ENCODE measurements around the gene AIFM2. TPM values are rescaled to one million over a fixed set of nuclear protein-coding genes. Genes with fewer than 3 reads are reported as not detected.
A peak's percentile ranks its signal among the peaks of the same experiment; 100 is the strongest.
"Not testable (repeated sequence)": the region's sequence is repeated elsewhere in the genome, so short reads cannot be mapped to it uniquely, and the experiment has no call there.

AIFM2 gene
- total RNA-seq = 10 to 100 TPM; 13.3 to 21.8 (median 17.2) TPM

GRCh38 chr10:70132098-70133029 is at the start of gene AIFM2:
Gene AIFM2 (minus strand): TSS chr10:70132825. CDS start chr10:70124084, 8,741 bp downstream.
- Histone ChIP-seq H3K4me1 (peaks cover 14 to 30% (median 24%) of the 10 kb centered on the region in 4 donors), H3K9me3 (no peaks in the 10 kb centered on the region), H3K27ac (replicated peaks in 1 of 4) (peak within 1 kb of the TSS; percentile 84 to 87 (median 86)), H3K27me3 (no peaks in the 10 kb centered on the region), H3K36me3 (peaks cover 0 to 14% (median 10%) of the 10 kb centered on the region in 4 donors), H3K4me3 (peak within 1 kb of the TSS; percentile 79 to 87 (median 82))
- no peak for TF ChIP-seq EP300 (IDR thresholded peaks at IDR 0.05)
- peak; percentile 68 to 78 for TF ChIP-seq POLR2AphosphoS5 (IDR thresholded peaks at IDR 0.05)
- TF ChIP-seq POLR2A (IDR thresholded peaks at IDR 0.05; ENCODE audit: low read depth) = peak; percentile 47
- TF ChIP-seq, protein P1, sequence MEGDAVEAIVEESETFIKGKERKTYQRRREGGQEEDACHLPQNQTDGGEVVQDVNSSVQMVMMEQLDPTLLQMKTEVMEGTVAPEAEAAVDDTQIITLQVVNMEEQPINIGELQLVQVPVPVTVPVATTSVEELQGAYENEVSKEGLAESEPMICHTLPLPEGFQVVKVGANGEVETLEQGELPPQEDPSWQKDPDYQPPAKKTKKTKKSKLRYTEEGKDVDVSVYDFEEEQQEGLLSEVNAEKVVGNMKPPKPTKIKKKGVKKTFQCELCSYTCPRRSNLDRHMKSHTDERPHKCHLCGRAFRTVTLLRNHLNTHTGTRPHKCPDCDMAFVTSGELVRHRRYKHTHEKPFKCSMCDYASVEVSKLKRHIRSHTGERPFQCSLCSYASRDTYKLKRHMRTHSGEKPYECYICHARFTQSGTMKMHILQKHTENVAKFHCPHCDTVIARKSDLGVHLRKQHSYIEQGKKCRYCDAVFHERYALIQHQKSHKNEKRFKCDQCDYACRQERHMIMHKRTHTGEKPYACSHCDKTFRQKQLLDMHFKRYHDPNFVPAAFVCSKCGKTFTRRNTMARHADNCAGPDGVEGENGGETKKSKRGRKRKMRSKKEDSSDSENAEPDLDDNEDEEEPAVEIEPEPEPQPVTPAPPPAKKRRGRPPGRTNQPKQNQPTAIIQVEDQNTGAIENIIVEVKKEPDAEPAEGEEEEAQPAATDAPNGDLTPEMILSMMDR (IDR thresholded peaks at IDR 0.05) = peak in 2 of 3 experiments; percentile 10 to 28
- WGBS = 13% methylated on average over 31 of the region's 80 CpGs
- DNase-seq (ENCODE audit: extremely low spot score) = no peak
- intact Hi-C loops (cut with DNase I) = no loop called here

DNA sequence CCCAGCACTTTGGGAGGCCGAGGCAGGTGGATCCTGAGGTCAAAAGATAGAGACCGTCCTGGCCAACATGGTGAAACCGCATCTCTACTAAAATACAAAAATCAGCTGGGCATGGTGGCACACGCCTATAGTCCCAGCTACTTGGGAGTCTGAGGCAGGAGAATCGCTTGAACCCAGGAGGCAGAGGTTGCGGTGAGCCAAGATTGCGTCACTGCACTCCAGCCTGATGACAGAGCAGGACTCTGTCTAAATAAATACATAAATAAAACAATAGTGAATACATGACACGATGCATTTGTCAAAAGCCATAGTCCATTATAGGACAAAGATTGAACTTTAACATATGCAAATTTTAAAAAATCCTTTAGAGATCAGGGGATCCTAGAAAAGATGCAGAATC is 46.6 kb upstream of the AIFM2 start:
- H3K4me1 ChIP-seq; H3K4me3 ChIP-seq; H3K9me3 ChIP-seq; H3K27ac ChIP-seq (replicated peaks in 1 of 4); DNase-seq (ENCODE audit: extremely low spot score); H3K36me3 ChIP-seq; intact Hi-C loops (cut with DNase I): not testable (repeated sequence)
- H3K27me3 ChIP-seq = peaks cover 0 to 10% (median 0%) of the 10 kb centered on the region in 4 donors
- WGBS = 93% methylated on average over 8 of the region's 8 CpGs

GRCh38 chr10:70178139-70178725 is 45.6 kb upstream of the AIFM2 start:
- H3K9me3 ChIP-seq = peaks cover 0 to 8% (median 2%) of the 10 kb centered on the region in 4 donors
- H3K36me3 ChIP-seq = no peaks in the 10 kb centered on the region
- H3K27ac ChIP-seq (replicated peaks in 1 of 4) = no peak overlapping the region
- TF ChIP-seq POLR2A (IDR thresholded peaks at IDR 0.05; ENCODE audit: low read depth) = no peak
- no peak for TF ChIP-seq POLR2AphosphoS5 (IDR thresholded peaks at IDR 0.05)
- intact Hi-C loops (cut with DNase I) = no loop called here
- peaks cover 0 to 8% (median 2%) of the 10 kb centered on the region in 4 donors for H3K4me1 ChIP-seq
- no peak for DNase-seq (ENCODE audit: extremely low spot score)
- peaks cover 0 to 10% (median 0%) of the 10 kb centered on the region in 4 donors for H3K27me3 ChIP-seq
- WGBS = 90% methylated on average over 4 of the region's 4 CpGs
- no peak overlapping the region for H3K4me3 ChIP-seq

- intact Hi-C loops (cut with DNase I) = no loop called here
- H3K27me3 ChIP-seq = peaks cover 0 to 10% (median 0%) of the 10 kb centered on the region in 4 donors
- WGBS = 94% methylated on average over 6 of the region's 6 CpGs
- no peak for TF ChIP-seq POLR2AphosphoS5 (IDR thresholded peaks at IDR 0.05)
- no peaks in the 10 kb centered on the region for H3K36me3 ChIP-seq
- H3K27ac ChIP-seq (replicated peaks in 1 of 4) = no peak overlapping the region
- no peak for DNase-seq (ENCODE audit: extremely low spot score)
- H3K9me3 ChIP-seq = peaks cover 0 to 8% (median 2%) of the 10 kb centered on the region in 4 donors
- no peak overlapping the region for H3K4me3 ChIP-seq
- peaks cover 0 to 8% (median 2%) of the 10 kb centered on the region in 4 donors for H3K4me1 ChIP-seq
These were observed 43.8 kb upstream of the AIFM2 start for GRCh38 chr10:70176441-70176840.

- Histone ChIP-seq H3K27me3 (peaks cover 0 to 10% (median 0%) of the 10 kb centered on the region in 4 donors), H3K4me3 (no peak overlapping the region), H3K27ac (replicated peaks in 1 of 4) (no peak overlapping the region), H3K4me1 (peaks cover 0 to 13% (median 4%) of the 10 kb centered on the region in 4 donors), H3K36me3 (no peaks in the 10 kb centered on the region), H3K9me3 (peaks cover 0 to 8% (median 2%) of the 10 kb centered on the region in 4 donors)
- no peak for TF ChIP-seq POLR2A (IDR thresholded peaks at IDR 0.05; ENCODE audit: low read depth)
- TF ChIP-seq, protein P1 (IDR thresholded peaks at IDR 0.05) = no peak
- no peak for TF ChIP-seq EP300 (IDR thresholded peaks at IDR 0.05)
- no peak for TF ChIP-seq POLR2AphosphoS5 (IDR thresholded peaks at IDR 0.05)
- intact Hi-C loops (cut with DNase I) = no loop called here
- 95% methylated on average over 3 of the region's 3 CpGs for WGBS
- no peak for DNase-seq (ENCODE audit: extremely low spot score)
These were observed 42.9 kb upstream of the AIFM2 start for GRCh38 chr10:70175516-70175915.
